WTC11 (cell line): ENCODE measurements around the gene PLA2G2E. TPM values are rescaled to one million over a fixed set of nuclear protein-coding genes. Genes with fewer than 3 reads are reported as not detected.

ENCODE experiments used
- ATAC-seq: fragments of 200-7000 bp; cut with Tn5 transposase; 2 replicates; pipeline ENCODE4 v1.10.0; 2021; ENCODE audit warnings: mild to moderate bottlenecking, moderate library complexity
- CTCF ChIA-PET: fragments of 300-600 bp; sonication (Branson Sonifier 250); formaldehyde crosslinking; loops from one replicate; lab custom pipeline; 2021; ENCODE audit warnings: antibody characterized with exemption; lab: Charles Lee
- POLR2A ChIA-PET: fragments of 350-600 bp; sonication (Branson Sonifier 250); formaldehyde crosslinking; loops from one replicate; lab custom pipeline; 2021; ENCODE audit warnings: antibody characterized with exemption; lab: Charles Lee
- DNase-seq: peaks from one replicate; pipeline ENCODE4 v3.0.0; 2021; ENCODE audit warnings: low spot score
- H3K27ac Mint-ChIP-seq: 2 replicates; pipeline ENCODE4 v1.8.0; 2021; ENCODE audit warnings: mixed read lengths
- H3K27me3 Mint-ChIP-seq: 2 replicates; pipeline ENCODE4 v1.8.0; 2021; ENCODE audit warnings: low read depth, mild to moderate bottlenecking, moderate library complexity, mixed read lengths
- H3K36me3 Mint-ChIP-seq: 2 replicates; pipeline ENCODE4 v1.8.0; 2021; ENCODE audit warnings: mixed read lengths
- H3K4me1 Mint-ChIP-seq: 2 replicates; pipeline ENCODE4 v1.8.0; 2022; ENCODE audit warnings: mixed read lengths
- H3K4me3 Mint-ChIP-seq: 2 replicates; pipeline ENCODE4 v1.8.0; 2021; ENCODE audit warnings: mild to moderate bottlenecking, moderate library complexity, mixed read lengths
- H3K9me3 Mint-ChIP-seq: 2 replicates; pipeline ENCODE4 v1.8.0; 2021; ENCODE audit warnings: mixed read lengths
- ATF1 ChIP-seq: sonication (generic); formaldehyde crosslinking; IDR thresholded peaks from 2 replicates; pipeline ENCODE4 v1.8.1; 2023; ENCODE audit warnings: mild to moderate bottlenecking, moderate library complexity, missing genetic modification reagents
- E2F5 ChIP-seq: sonication (generic); formaldehyde crosslinking; IDR thresholded peaks from 2 replicates; pipeline ENCODE4 v1.8.1; 2022; ENCODE audit warnings: mild to moderate bottlenecking, moderate library complexity, missing genetic modification reagents
- FOXJ3 ChIP-seq: sonication (generic); formaldehyde crosslinking; IDR thresholded peaks from 2 replicates; pipeline ENCODE4 v1.9.0; 2021; ENCODE audit warnings: missing genetic modification reagents, mild to moderate bottlenecking, borderline replicate concordance
- FOXK1 ChIP-seq: sonication (generic); formaldehyde crosslinking; IDR thresholded peaks from 2 replicates; pipeline ENCODE4 v1.8.0; 2022; ENCODE audit warnings: mild to moderate bottlenecking, moderate library complexity, missing genetic modification reagents
- FOXP4 ChIP-seq: sonication (generic); formaldehyde crosslinking; IDR thresholded peaks from 2 replicates; pipeline ENCODE4 v1.8.0; 2022; ENCODE audit warnings: mild to moderate bottlenecking, missing genetic modification reagents
- IRF2 ChIP-seq: sonication (generic); formaldehyde crosslinking; IDR thresholded peaks from 2 replicates; pipeline ENCODE4 v1.8.0; 2022; ENCODE audit warnings: low read depth, missing genetic modification reagents, borderline replicate concordance
- KAT7 ChIP-seq: sonication (generic); formaldehyde crosslinking; IDR thresholded peaks from 2 replicates; pipeline ENCODE4 v1.8.1; 2023; ENCODE audit warnings: missing genetic modification reagents, mild to moderate bottlenecking, borderline replicate concordance
- PRRX2 ChIP-seq: fragments of 250-450 bp; sonication (Bioruptor Pico); IDR thresholded peaks from 2 replicates; pipeline ENCODE4 v1.8.0; 2021; ENCODE audit warnings: mild to moderate bottlenecking
- SP1 ChIP-seq: sonication (generic); formaldehyde crosslinking; conservative IDR thresholded peaks from 2 replicates; pipeline ENCODE4 v1.8.1; 2022; ENCODE audit warnings: missing genetic modification reagents
- ZBTB43 ChIP-seq: sonication (generic); formaldehyde crosslinking; IDR thresholded peaks from 2 replicates; pipeline ENCODE4 v1.8.1; 2023; ENCODE audit warnings: mild to moderate bottlenecking, missing genetic modification reagents
- ZNF263 ChIP-seq: sonication (generic); formaldehyde crosslinking; IDR thresholded peaks from 2 replicates; pipeline ENCODE4 v1.8.1; 2022; ENCODE audit warnings: low read depth, mild to moderate bottlenecking, moderate library complexity, missing genetic modification reagents
- ZNF396 ChIP-seq: fragments of 250-450 bp; sonication (Bioruptor Pico); IDR thresholded peaks from 2 replicates; pipeline ENCODE4 v1.8.0; 2021; ENCODE audit warnings: mild to moderate bottlenecking, moderate library complexity, borderline replicate concordance
- ZNF423 ChIP-seq: fragments of 250-450 bp; sonication (Bioruptor Pico); IDR thresholded peaks from 2 replicates; pipeline ENCODE4 v2.1.2; 2022; ENCODE audit warnings: mild to moderate bottlenecking, moderate library complexity
- ZNF671 ChIP-seq: fragments of 250-450 bp; sonication (Bioruptor Pico); IDR thresholded peaks from 2 replicates; pipeline ENCODE4 v1.8.0; 2021; ENCODE audit warnings: mild to moderate bottlenecking
- total RNA-seq: library from RNA; stranded (reverse); gene quantifications from 3 replicates; pipeline ENCODE4 v1.2.3, GENCODE V29; 2021
- TF ChIP-seq, protein P1 (sequence below): sonication (generic); formaldehyde crosslinking; IDR thresholded peaks from 2 replicates; pipeline ENCODE4 v1.8.1; 2022; ENCODE audit warnings: low read depth, missing genetic modification reagents, borderline replicate concordance
- TF ChIP-seq, protein P2 (sequence below): sonication (generic); formaldehyde crosslinking; IDR thresholded peaks from 2 replicates; pipeline ENCODE4 v1.8.0; 2023; ENCODE audit warnings: mild to moderate bottlenecking, missing genetic modification reagents
- TF ChIP-seq, protein P3 (sequence below): sonication (generic); formaldehyde crosslinking; IDR thresholded peaks from 2 replicates; pipeline ENCODE4 v1.8.1; 2022; ENCODE audit warnings: mild to moderate bottlenecking, missing genetic modification reagents, moderate library complexity, borderline replicate concordance

The PLA2G2E gene
- total RNA-seq, 1 experiment from 2014 or later: not detected

DNA sequence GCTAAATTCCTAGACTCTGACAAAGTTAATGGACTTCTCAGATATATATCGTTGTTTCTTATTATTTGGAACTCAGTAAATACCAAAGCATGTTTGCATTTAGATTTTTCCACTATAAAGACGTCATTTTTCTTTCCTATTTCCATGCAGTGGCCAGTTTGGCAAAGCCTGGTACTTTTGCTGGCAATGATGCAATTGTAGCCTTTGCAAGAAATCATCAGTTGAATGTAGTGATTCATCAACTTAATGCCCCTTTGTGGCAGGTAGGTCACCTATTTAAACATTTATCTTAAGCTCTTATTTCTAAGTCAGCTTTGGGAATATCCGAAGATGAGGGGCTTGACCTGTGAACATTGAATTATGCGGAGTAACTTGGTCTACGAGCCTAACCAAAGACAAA lies 29.2 kb downstream of the PLA2G2E start:
- Mint-ChIP-seq H3K36me3 (peaks cover 58% of the 10 kb centered on the region), H3K27ac (no peak overlapping the region), H3K9me3 (no peaks in the 10 kb centered on the region), H3K4me1 (no peaks in the 10 kb centered on the region), H3K27me3 (no peaks in the 10 kb centered on the region), H3K4me3 (no peak overlapping the region)
- ATAC-seq (no peak), DNase-seq (no peak)
- POLR2A ChIA-PET: no interaction called here
- CTCF ChIA-PET: no interaction called here
- TF ChIP-seq ZNF671 (no peak), PRRX2 (CRISPR knock-in tag) (no peak), E2F5 (CRISPR knock-in tag) (no peak), FOXP4 (CRISPR knock-in tag) (no peak)

DNA sequence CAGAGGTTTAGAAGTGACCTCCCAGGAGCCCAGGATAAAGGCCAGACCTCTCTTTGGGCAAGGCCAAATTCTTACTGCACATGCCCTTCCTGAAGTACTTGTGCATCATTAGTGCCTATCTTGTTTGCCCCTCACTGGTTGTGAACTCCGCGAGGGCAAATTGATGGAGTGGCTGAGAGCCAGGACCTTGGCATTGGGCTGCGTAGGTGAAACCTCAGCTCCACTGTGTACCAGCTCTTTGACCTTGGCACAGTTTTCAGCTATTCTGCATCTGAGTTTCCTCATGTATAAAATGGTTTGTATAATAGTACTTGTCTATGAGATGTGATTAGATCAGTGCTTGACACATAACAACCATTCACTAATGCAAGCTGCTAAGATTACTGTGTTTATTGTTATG lies 29.7 kb downstream of the PLA2G2E start:
- ChIA-PET CTCF (no interaction called here), POLR2A (no interaction called here)
- no peaks in the 10 kb centered on the region for H3K27me3 Mint-ChIP-seq
- H3K36me3 Mint-ChIP-seq: peaks cover 52% of the 10 kb centered on the region
- no peak for ATAC-seq
- H3K9me3 Mint-ChIP-seq: no peaks in the 10 kb centered on the region
- no peak overlapping the region for H3K4me3 Mint-ChIP-seq
- DNase-seq: no peak
- no peak for TF ChIP-seq PRRX2 (CRISPR knock-in tag)
- no peak overlapping the region for H3K27ac Mint-ChIP-seq
- H3K4me1 Mint-ChIP-seq: no peaks in the 10 kb centered on the region

DNA sequence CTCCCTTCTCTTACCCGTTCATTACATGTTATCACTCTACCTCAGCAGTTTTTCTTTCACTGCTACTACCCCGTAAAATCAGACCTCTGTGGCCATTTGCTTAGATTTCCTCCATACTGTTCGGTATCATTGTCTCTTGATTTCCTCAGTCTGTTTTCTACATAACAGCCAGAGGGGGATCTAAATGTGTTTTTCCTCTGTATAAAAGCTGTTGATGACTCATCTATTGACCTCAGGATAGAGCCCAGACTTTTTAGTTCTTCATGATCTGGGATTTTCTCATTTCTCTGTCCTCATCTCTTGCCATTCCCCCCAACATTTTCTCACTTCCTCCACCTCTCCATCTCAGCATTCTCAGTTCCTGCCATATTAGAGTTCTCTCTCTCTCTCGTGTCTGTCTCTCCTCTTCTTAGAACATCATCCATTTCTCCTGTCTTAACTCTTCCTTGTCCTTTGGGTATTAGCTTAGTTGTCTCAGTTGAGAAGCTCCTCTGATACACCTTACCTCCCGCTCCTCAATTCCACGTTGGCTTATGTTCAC lies 30.7 kb downstream of the PLA2G2E start:
- Mint-ChIP-seq H3K27me3 (no peaks in the 10 kb centered on the region), H3K4me1 (peaks cover 5% of the 10 kb centered on the region), H3K9me3 (no peaks in the 10 kb centered on the region), H3K36me3 (peaks cover 52% of the 10 kb centered on the region), H3K4me3 (no peak overlapping the region), H3K27ac (no peak overlapping the region)
- ChIA-PET CTCF (no interaction called here), POLR2A (no interaction called here)
- DNase-seq (no peak), ATAC-seq (no peak)
- TF ChIP-seq ZNF396 (CRISPR knock-in tag): no peak
- TF ChIP-seq, protein P1, sequence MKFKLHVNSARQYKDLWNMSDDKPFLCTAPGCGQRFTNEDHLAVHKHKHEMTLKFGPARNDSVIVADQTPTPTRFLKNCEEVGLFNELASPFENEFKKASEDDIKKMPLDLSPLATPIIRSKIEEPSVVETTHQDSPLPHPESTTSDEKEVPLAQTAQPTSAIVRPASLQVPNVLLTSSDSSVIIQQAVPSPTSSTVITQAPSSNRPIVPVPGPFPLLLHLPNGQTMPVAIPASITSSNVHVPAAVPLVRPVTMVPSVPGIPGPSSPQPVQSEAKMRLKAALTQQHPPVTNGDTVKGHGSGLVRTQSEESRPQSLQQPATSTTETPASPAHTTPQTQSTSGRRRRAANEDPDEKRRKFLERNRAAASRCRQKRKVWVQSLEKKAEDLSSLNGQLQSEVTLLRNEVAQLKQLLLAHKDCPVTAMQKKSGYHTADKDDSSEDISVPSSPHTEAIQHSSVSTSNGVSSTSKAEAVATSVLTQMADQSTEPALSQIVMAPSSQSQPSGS (CRISPR knock-in tag): no peak
- no peak for TF ChIP-seq FOXK1
- no peak for TF ChIP-seq KAT7 (CRISPR knock-in tag)
- no peak for TF ChIP-seq ZNF423 (CRISPR knock-in tag)
- TF ChIP-seq SP1: no peak
- TF ChIP-seq, protein P2, sequence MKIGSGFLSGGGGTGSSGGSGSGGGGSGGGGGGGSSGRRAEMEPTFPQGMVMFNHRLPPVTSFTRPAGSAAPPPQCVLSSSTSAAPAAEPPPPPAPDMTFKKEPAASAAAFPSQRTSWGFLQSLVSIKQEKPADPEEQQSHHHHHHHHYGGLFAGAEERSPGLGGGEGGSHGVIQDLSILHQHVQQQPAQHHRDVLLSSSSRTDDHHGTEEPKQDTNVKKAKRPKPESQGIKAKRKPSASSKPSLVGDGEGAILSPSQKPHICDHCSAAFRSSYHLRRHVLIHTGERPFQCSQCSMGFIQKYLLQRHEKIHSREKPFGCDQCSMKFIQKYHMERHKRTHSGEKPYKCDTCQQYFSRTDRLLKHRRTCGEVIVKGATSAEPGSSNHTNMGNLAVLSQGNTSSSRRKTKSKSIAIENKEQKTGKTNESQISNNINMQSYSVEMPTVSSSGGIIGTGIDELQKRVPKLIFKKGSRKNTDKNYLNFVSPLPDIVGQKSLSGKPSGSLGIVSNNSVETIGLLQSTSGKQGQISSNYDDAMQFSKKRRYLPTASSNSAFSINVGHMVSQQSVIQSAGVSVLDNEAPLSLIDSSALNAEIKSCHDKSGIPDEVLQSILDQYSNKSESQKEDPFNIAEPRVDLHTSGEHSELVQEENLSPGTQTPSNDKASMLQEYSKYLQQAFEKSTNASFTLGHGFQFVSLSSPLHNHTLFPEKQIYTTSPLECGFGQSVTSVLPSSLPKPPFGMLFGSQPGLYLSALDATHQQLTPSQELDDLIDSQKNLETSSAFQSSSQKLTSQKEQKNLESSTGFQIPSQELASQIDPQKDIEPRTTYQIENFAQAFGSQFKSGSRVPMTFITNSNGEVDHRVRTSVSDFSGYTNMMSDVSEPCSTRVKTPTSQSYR: no peak
- TF ChIP-seq ATF1 (CRISPR knock-in tag): no peak
- TF ChIP-seq ZBTB43 (CRISPR knock-in tag): no peak
- TF ChIP-seq PRRX2 (CRISPR knock-in tag): no peak
- TF ChIP-seq, protein P3, sequence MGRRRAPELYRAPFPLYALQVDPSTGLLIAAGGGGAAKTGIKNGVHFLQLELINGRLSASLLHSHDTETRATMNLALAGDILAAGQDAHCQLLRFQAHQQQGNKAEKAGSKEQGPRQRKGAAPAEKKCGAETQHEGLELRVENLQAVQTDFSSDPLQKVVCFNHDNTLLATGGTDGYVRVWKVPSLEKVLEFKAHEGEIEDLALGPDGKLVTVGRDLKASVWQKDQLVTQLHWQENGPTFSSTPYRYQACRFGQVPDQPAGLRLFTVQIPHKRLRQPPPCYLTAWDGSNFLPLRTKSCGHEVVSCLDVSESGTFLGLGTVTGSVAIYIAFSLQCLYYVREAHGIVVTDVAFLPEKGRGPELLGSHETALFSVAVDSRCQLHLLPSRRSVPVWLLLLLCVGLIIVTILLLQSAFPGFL (CRISPR knock-in tag): no peak
- TF ChIP-seq IRF2 (CRISPR knock-in tag): no peak
- TF ChIP-seq FOXJ3 (CRISPR knock-in tag): no peak
- no peak for TF ChIP-seq ZNF263
